Hepatocyte (in vitro differentiated cells): ENCODE results near the gene CCDC110. TPM values are rescaled to one million over a fixed set of nuclear protein-coding genes. Genes with fewer than 3 reads are reported as not detected.

Experiments used
- DNase-seq: peaks from one replicate; pipeline ENCODE4 v3.0.0-alpha.2; 2016; ENCODE audit warnings: low spot score
- H2AFZ ChIP-seq: fragments of 200-600 bp; sonication (generic); 2 replicates; pipeline ENCODE4 v1.6.0; 2016; ENCODE audit warnings: antibody characterized with exemption, mild to moderate bottlenecking
- H3K27ac ChIP-seq: fragments of 200-600 bp; sonication (generic); 2 replicates; pipeline ENCODE4 v1.5.1; 2016; ENCODE audit warnings: mild to moderate bottlenecking
- H3K27me3 ChIP-seq: fragments of 200-600 bp; sonication (generic); 2 replicates; pipeline ENCODE4 v1.6.1; 2016
- H3K36me3 ChIP-seq: fragments of 200-600 bp; sonication (generic); replicated peaks from 2 replicates; pipeline ENCODE4 v1.5.1; 2016; ENCODE audit warnings: low read depth; ENCODE audit not compliant: insufficient read depth
- H3K4me1 ChIP-seq: fragments of 200-600 bp; sonication (generic); 2 replicates; pipeline ENCODE4 v1.5.1; 2016; ENCODE audit warnings: mild to moderate bottlenecking, moderate library complexity; ENCODE audit not compliant: insufficient read depth
- H3K4me2 ChIP-seq: fragments of 200-600 bp; sonication (generic); 2 replicates; pipeline ENCODE4 v1.6.0; 2016
- H3K4me3 ChIP-seq: fragments of 200-600 bp; sonication (generic); 2 replicates; pipeline ENCODE4 v1.5.1; 2016; ENCODE audit warnings: mild to moderate bottlenecking
- H3K79me2 ChIP-seq: fragments of 200-600 bp; sonication (generic); 2 replicates; pipeline ENCODE4 v1.6.0; 2017; ENCODE audit warnings: mild to moderate bottlenecking
- H3K9me2 ChIP-seq: fragments of 200-600 bp; sonication (generic); replicated peaks from 2 replicates; pipeline ENCODE4 v1.6.0; 2017; ENCODE audit warnings: mild to moderate bottlenecking; ENCODE audit not compliant: insufficient read depth
- H3K9me3 ChIP-seq: fragments of 200-600 bp; sonication (generic); 2 replicates; pipeline ENCODE4 v1.5.1; 2016; ENCODE audit warnings: low read depth, mild to moderate bottlenecking
- H4K20me1 ChIP-seq: fragments of 200-600 bp; sonication (generic); 2 replicates; pipeline ENCODE4 v1.6.0; 2016; ENCODE audit warnings: mild to moderate bottlenecking; ENCODE audit not compliant: insufficient read depth, poor library complexity, severe bottlenecking
- CTCF ChIP-seq: fragments of 200-600 bp; sonication (generic); IDR thresholded peaks from 2 replicates; pipeline ENCODE4 v1.5.1; 2016; ENCODE audit warnings: antibody characterized with exemption, mild to moderate bottlenecking; ENCODE audit not compliant: poor library complexity
- EZH2 ChIP-seq: fragments of 200-600 bp; sonication (generic); IDR thresholded peaks from 2 replicates; pipeline ENCODE4 v1.6.1; 2016; ENCODE audit warnings: antibody characterized with exemption, mild to moderate bottlenecking, borderline replicate concordance
- EZH2phosphoT487 ChIP-seq: fragments of 200-600 bp; sonication (generic); IDR thresholded peaks from one replicate; pipeline ENCODE4 v1.6.1; 2018; ENCODE audit warnings: antibody characterized with exemption, mild to moderate bottlenecking, low read depth, moderate library complexity; ENCODE audit not compliant: unreplicated experiment, severe bottlenecking
- WGBS: methylation state at CpG from one replicate; pipeline ENCODE4 v1.1.6; 2016; ENCODE audit warnings: low lambda C conversion rate; ENCODE audit errors: missing lambda C conversion rate; 5-methylcytosine and 5-hydroxymethylcytosine counted together
- polyA plus RNA-seq: library from polyadenylated mRNA; unstranded; fragments of >200 nt; fragmentation: Nextera tagmentation; extraction: Ambion mirVana; gene quantifications from 2 replicates; pipeline ENCODE4 v1.2.1, GENCODE V29; 2016
- total RNA-seq: library from RNA; depleted of rRNA; stranded (reverse); fragments of >200 nt; gene quantifications from 2 replicates; pipeline ENCODE4 v1.2.3, GENCODE V29; 2014

CCDC110 gene
- total and polyA plus RNA-seq, 2 experiments from 2014 or later = 0.16 to 0.73 TPM

- Histone ChIP-seq H3K4me2 (no peak overlapping the region), H3K4me3 (no peak overlapping the region), H3K9me3 (no peaks in the 10 kb centered on the region), H3K4me1 (peaks cover 3% of the 10 kb centered on the region), H4K20me1 (no peaks in the 10 kb centered on the region), H3K36me3 (no peaks in the 10 kb centered on the region), H3K9me2 (no peaks in the 10 kb centered on the region), H3K79me2 (peaks cover 8% of the 10 kb centered on the region), H3K27me3 (no peaks in the 10 kb centered on the region), H3K27ac (no peak overlapping the region), H2AFZ (no peak overlapping the region)
- TF ChIP-seq EZH2phosphoT487 = no peak
- TF ChIP-seq CTCF = no peak
- no peak for TF ChIP-seq EZH2
- no peak for DNase-seq
- 75% methylated on average over 5 of the region's 5 CpGs for WGBS
Measured at GRCh38 chr4:185429660-185430059, 41.9 kb downstream of the CCDC110 start.

- H3K36me3 ChIP-seq = no peaks in the 10 kb centered on the region
- DNase-seq = no peak
- no peaks in the 10 kb centered on the region for H3K27me3 ChIP-seq
- H3K4me2 ChIP-seq = no peak overlapping the region
- H2AFZ ChIP-seq = no peak overlapping the region
- H3K4me3 ChIP-seq = no peak overlapping the region
- H3K4me1 ChIP-seq = peaks cover 8% of the 10 kb centered on the region
- H3K9me3 ChIP-seq = no peaks in the 10 kb centered on the region
- peaks cover 28% of the 10 kb centered on the region for H3K79me2 ChIP-seq
- H4K20me1 ChIP-seq = no peaks in the 10 kb centered on the region
- H3K9me2 ChIP-seq = no peaks in the 10 kb centered on the region
- H3K27ac ChIP-seq = no peak overlapping the region
- WGBS = 98% methylated on average over 22 of the region's 22 CpGs
- TF ChIP-seq EZH2phosphoT487 (no peak), EZH2 (no peak), CTCF (no peak)
Measured at GRCh38 chr4:185426960-185427688, 44.4 kb downstream of the CCDC110 start.

- H3K27ac ChIP-seq = peak within 1 kb of the TSS; percentile 98
- no peaks in the 10 kb centered on the region for H3K9me2 ChIP-seq
- H3K4me1 ChIP-seq = peaks cover 8% of the 10 kb centered on the region
- no peaks in the 10 kb centered on the region for H3K9me3 ChIP-seq
- DNase-seq = peak; percentile 93
- H3K27me3 ChIP-seq = no peaks in the 10 kb centered on the region
- peak within 1 kb of the TSS; percentile 87 for H3K4me2 ChIP-seq
- H3K79me2 ChIP-seq = peaks cover 29% of the 10 kb centered on the region
- no peak for TF ChIP-seq CTCF
- no peak for TF ChIP-seq EZH2phosphoT487
- no peak for TF ChIP-seq EZH2
- peak within 1 kb of the TSS; percentile 82 for H2AFZ ChIP-seq
- H4K20me1 ChIP-seq = no peaks in the 10 kb centered on the region
- peak within 1 kb of the TSS; percentile 59 for H3K4me3 ChIP-seq
- 1% methylated on average over 66 of the region's 66 CpGs for WGBS
- H3K36me3 ChIP-seq = no peaks in the 10 kb centered on the region
Measured at GRCh38 chr4:185425647-185426352, 45.7 kb downstream of the CCDC110 start, which contains the start of gene UFSP2. UFSP2 (minus strand) TSS chr4:185425964; CDS start chr4:185425868, 96 bp downstream.
